ENCODE results near the gene XXYLT1. TPM values are rescaled to one million over a fixed set of nuclear protein-coding genes. Genes with fewer than 3 reads are reported as not detected.

XXYLT1 gene
- total and polyA plus RNA-seq, 2 of the 4 experiments (the other 2 are of a cell fraction): 14.7 to 18.1 TPM

DNA sequence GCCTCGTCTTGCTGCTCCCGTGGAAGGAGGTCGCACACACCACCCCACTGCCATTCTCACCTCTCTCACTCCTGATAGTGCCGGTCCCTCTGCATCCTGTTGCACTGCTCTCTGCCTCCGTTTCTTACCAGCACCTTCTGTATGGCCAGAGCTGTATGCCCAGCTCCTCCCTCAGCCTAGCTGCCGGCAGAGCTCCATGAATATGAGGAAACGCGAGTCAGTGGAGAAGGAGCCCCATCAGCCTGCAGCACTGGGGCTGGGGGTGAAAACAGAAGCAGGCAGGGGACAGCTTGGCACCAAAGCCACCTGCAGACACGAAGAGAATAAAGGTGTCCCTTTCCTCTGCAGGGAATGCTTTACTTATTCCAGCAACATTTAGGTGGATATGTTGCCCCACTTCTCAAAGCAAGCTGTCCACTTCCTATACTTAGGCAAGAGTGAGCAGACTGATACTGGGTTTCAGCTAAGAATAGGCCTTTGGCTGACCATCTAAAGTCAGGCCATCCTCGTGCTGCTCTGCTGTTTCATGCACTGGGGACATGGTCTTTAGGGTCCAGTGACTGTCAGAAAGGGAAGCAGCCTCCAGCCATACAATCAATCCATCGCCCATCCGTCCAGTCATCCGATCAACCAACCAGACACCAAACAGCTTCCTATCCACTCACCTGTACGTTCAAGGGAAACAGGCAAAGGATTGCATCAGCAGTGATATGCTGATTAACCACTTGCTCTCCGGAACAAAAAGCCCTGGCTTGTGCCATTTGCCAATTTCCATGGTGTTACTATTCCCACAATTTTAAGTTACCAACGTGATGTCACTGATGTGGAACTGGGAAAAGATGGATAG is 222.7 kb downstream of the XXYLT1 start:
- BruUV-seq (replicated peaks): no TSS peak
- no peak for TF ChIP-seq RAD21 (IDR thresholded peaks at IDR 0.05; ENCODE audit: low read length)
- TF ChIP-seq MAFK (IDR thresholded peaks at IDR 0.05; ENCODE audit: low read depth, low read length): no peak
- TF ChIP-seq NFE2L2 (IDR thresholded peaks at IDR 0.05; ENCODE audit: low read depth, low read length): no peak
- no peak for TF ChIP-seq RFX5 (IDR thresholded peaks at IDR 0.05; ENCODE audit: low read depth, low read length)
- TF ChIP-seq CEBPB (IDR thresholded peaks at IDR 0.05; ENCODE audit: low read depth, low read length): no peak
- TF ChIP-seq RCOR1 (IDR thresholded peaks at IDR 0.05; ENCODE audit: insufficient replicate concordance, low read length): no peak
- no peak for TF ChIP-seq MAZ (IDR thresholded peaks at IDR 0.05; ENCODE audit: borderline replicate concordance, low read depth, low read length)
- TF ChIP-seq POLR2A (IDR thresholded peaks at IDR 0.05; ENCODE audit: low read depth, low read length): no peak
- no peak for TF ChIP-seq CHD1 (IDR thresholded peaks at IDR 0.05; ENCODE audit: low read depth, low read length)
- TF ChIP-seq FOS (IDR thresholded peaks at IDR 0.05; ENCODE audit: low read depth, low read length): no peak
- TF ChIP-seq, protein P1, sequence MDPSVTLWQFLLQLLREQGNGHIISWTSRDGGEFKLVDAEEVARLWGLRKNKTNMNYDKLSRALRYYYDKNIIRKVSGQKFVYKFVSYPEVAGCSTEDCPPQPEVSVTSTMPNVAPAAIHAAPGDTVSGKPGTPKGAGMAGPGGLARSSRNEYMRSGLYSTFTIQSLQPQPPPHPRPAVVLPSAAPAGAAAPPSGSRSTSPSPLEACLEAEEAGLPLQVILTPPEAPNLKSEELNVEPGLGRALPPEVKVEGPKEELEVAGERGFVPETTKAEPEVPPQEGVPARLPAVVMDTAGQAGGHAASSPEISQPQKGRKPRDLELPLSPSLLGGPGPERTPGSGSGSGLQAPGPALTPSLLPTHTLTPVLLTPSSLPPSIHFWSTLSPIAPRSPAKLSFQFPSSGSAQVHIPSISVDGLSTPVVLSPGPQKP (IDR thresholded peaks at IDR 0.05; ENCODE audit: borderline replicate concordance, low read depth, low read length): no peak
- TF ChIP-seq, protein P2, sequence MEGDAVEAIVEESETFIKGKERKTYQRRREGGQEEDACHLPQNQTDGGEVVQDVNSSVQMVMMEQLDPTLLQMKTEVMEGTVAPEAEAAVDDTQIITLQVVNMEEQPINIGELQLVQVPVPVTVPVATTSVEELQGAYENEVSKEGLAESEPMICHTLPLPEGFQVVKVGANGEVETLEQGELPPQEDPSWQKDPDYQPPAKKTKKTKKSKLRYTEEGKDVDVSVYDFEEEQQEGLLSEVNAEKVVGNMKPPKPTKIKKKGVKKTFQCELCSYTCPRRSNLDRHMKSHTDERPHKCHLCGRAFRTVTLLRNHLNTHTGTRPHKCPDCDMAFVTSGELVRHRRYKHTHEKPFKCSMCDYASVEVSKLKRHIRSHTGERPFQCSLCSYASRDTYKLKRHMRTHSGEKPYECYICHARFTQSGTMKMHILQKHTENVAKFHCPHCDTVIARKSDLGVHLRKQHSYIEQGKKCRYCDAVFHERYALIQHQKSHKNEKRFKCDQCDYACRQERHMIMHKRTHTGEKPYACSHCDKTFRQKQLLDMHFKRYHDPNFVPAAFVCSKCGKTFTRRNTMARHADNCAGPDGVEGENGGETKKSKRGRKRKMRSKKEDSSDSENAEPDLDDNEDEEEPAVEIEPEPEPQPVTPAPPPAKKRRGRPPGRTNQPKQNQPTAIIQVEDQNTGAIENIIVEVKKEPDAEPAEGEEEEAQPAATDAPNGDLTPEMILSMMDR (conservative IDR thresholded peaks at IDR 0.05; ENCODE audit: low read depth, low read length): no peak
- TF ChIP-seq, protein P3, sequence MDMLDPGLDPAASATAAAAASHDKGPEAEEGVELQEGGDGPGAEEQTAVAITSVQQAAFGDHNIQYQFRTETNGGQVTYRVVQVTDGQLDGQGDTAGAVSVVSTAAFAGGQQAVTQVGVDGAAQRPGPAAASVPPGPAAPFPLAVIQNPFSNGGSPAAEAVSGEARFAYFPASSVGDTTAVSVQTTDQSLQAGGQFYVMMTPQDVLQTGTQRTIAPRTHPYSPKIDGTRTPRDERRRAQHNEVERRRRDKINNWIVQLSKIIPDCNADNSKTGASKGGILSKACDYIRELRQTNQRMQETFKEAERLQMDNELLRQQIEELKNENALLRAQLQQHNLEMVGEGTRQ (IDR thresholded peaks at IDR 0.05; ENCODE audit: low read depth, low read length): no peak
- TF ChIP-seq SMC3 (IDR thresholded peaks at IDR 0.05; ENCODE audit: low read depth, low read length): no peak
- TF ChIP-seq MXI1 (IDR thresholded peaks at IDR 0.05; ENCODE audit: borderline replicate concordance, low read depth, low read length): no peak

More for the DNA sequence above, 222.7 kb downstream of the XXYLT1 start:
- no peak overlapping the region for H3K4me2 ChIP-seq (ENCODE audit: low read depth, low read length)
- dilution Hi-C loops (cut with HindIII; ENCODE audit: low sequenced_read_pairs, unreplicated experiment) (no loop called here), intact Hi-C loops (cut with micrococcal nuclease) (no loop called here), in situ Hi-C loops (cut with MboI; ENCODE audit: low sequenced_read_pairs) (no loop called here)
- no peak overlapping the region for H3K9ac ChIP-seq (ENCODE audit: low read depth, low read length)
- DNase-seq: no peak
- no peak overlapping the region for H3K23ac ChIP-seq (ENCODE audit: low read depth, low read length)
- no peak overlapping the region for H3K4ac ChIP-seq (ENCODE audit: low read depth, low read length)
- no peak overlapping the region for H2BK5ac ChIP-seq (ENCODE audit: low read depth, low read length, poor library complexity, severe bottlenecking)
- no peak overlapping the region for H2BK15ac ChIP-seq (ENCODE audit: low read depth, low read length)
- H4K5ac ChIP-seq (ENCODE audit: low read depth, low read length): no peak overlapping the region
- ChIA-PET CTCF (interaction anchor here (0.7 kb wide), 1 partner anchor 18 kb away, joined by 3 read pairs; no protein-coding TSS in a partner anchor), POLR2A (ENCODE audit: unreplicated experiment) (no interaction called here)
- no peaks in the 10 kb centered on the region for H3K79me1 ChIP-seq (ENCODE audit: low read depth in 1 of 2, low read length in 2 of 2)
- H3K27me3 ChIP-seq (ENCODE audit: control insufficient read depth, insufficient read depth, low read length): peaks cover 35% of the 10 kb centered on the region
- H4K8ac ChIP-seq (ENCODE audit: low read depth in 2 of 2, low read length in 2 of 2): no peak overlapping the region
- H3K14ac ChIP-seq (replicated peaks; ENCODE audit: low read depth, low read length): no peak overlapping the region
- H3K9me3 ChIP-seq (ENCODE audit: control insufficient read depth, insufficient read depth, low read length): peaks cover 4% of the 10 kb centered on the region; the same call in 1 of the 2 replicates
- no peak overlapping the region for H2AK5ac ChIP-seq (ENCODE audit: low read depth, low read length)
- no peak overlapping the region for H3K4me3 ChIP-seq (ENCODE audit: insufficient read depth, low read depth, low read length)
- H3K27ac ChIP-seq (ENCODE audit: insufficient read depth, low read length): no peak overlapping the region
- H4K20me1 ChIP-seq (ENCODE audit: insufficient read depth, low read length): no peaks in the 10 kb centered on the region
- H3K18ac ChIP-seq (ENCODE audit: low read depth, low read length): no peak overlapping the region
- H3K56ac ChIP-seq (ENCODE audit: extremely low read depth, insufficient read depth, low read length): no peak overlapping the region
- no peaks in the 10 kb centered on the region for H3K36me3 ChIP-seq (ENCODE audit: control insufficient read depth, insufficient read depth, low read length)
- no peak overlapping the region for H2BK20ac ChIP-seq (ENCODE audit: low read depth, low read length)
- H2AK9ac ChIP-seq (replicated peaks; ENCODE audit: low read depth, low read length, poor library complexity): no peak overlapping the region
- H2BK120ac ChIP-seq (ENCODE audit: low read depth, low read length): no peak overlapping the region
- WGBS, 2 experiments (ENCODE audit: extremely low coverage in 2 of 2, insufficient read length in 1 of 2): 20% methylated on average over 5 of the region's 16 CpGs; no CpG with 5 or more reads in 1 of the 2 experiments
- ATAC-seq (ENCODE audit: low read depth): no peak; the same call in 1 of the 2 replicates
- H3K4me1 ChIP-seq (ENCODE audit: control insufficient read depth, insufficient read depth, low read length): no peaks in the 10 kb centered on the region
- H4K91ac ChIP-seq (ENCODE audit: insufficient read depth, low read depth, low read length): no peak overlapping the region
- H2AFZ ChIP-seq (replicated peaks; ENCODE audit: low read length, poor library complexity): peak overlapping the region; percentile 27
- H3K9me1 ChIP-seq (ENCODE audit: insufficient read depth, low read length): no peaks in the 10 kb centered on the region

Data from IMR-90 (cell line).